GM15510 (cell line): ENCODE data around the gene DOCK2.

Source experiments
- POLR2A ChIP-seq: IDR thresholded peaks from 3 replicates; pipeline ENCODE4 v1.6.1; 2011; ENCODE audit warnings: borderline replicate concordance; ENCODE audit not compliant: insufficient read length; ENCODE audit errors: extremely low read depth

The DOCK2 gene

DNA sequence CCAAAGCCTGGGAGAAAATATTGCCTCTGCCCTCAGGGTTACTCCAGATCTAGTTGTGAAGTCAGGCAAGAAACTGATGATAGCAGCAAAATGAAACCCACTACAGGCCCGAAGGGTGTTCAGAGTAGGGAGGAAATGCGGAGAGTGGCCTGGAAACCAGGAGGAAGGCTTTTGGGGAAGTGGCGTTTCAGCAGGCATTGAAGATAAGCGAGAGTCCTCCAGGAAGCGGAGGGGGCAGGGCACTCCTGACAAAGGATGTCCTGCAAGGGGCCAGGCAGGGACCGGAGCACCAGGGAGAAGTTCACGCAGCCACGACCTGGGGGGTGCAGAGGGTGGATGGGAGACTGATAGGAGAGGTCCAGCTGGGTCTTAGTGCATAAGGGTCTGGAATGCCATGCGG lies 460.9 kb downstream of the DOCK2 start:
- no peak for TF ChIP-seq POLR2A

DNA sequence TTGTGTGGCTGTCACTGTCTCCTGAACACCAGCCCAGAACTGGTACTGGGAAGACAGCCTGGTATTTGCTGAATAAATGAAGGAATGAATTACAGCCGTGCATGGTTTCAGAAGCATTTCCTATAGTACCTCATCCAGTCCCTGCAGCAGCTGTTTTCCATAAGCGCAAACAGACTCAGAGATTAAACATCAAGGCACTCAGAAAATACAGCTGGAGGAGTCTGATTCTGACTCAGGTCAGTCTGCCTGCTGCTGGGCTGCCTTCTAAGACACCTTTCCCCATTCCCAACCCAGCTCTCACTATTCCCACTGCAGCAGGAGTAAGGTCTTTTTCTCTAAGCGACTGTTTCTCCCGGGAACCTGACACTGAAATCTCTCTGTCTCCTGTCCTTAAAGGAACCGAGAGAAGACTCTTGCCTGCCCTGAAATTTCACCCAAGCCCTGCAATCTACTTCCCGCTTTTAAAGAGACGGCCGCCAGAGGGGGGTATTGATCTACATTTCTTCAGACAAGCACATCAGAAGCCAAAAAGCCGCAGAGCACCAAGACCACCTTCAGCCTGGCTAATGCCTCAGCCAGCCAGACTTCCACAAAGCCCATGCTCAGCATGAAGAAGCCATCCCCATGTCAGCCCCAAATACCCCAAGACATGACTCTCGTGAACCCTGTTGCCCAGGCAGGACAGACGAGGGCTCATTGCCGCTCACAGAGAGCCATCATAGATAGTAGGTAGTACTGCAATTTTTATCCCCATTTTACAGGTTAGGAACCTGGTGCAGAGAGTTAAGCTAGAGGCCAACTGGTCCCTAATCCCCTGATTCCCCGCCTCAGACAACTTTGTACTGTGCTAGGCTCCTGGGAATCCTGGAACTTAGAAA lies 463.2 kb downstream of the DOCK2 start:
- no peak for TF ChIP-seq POLR2A

DNA sequence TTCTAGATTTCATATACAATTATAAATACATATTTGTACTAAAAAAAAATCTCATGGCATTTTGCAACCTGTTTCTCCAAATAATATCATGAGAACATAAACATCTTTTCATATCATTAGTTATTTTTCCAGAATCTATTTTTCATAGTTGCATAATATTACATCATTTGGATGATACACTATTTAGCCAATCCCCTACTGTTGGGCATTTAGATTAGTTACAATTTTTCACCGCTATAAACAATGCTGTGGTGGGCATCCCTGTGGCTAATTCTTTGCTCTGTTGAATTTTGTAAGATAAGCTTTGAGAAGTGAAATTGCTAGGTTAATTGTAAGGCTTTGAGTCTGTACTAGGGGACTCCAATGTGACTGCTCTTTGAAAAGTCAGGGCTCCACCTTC lies 466.4 kb downstream of the DOCK2 start:
- TF ChIP-seq POLR2A, result no peak

DNA sequence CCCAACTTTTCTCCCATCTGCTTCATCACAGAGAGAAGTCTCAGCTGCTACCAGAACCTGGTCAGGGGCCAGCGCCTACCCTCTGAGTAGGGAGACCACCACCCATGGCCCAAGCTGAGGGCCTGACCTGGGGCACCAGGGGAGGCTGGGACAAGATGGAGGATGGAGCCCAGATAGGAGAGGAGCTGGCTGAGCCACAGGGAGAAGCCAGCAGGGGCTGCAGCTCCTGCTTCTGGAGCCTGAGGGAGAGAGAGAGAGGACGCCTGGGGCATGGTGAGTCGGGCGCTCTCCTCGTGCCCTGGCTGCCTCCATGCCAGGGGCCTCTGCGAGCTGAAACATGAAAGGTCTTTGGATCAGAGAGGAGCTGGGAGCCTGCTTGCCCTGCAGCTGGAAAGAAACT lies 467.2 kb downstream of the DOCK2 start:
- TF ChIP-seq POLR2A, result no peak

DNA sequence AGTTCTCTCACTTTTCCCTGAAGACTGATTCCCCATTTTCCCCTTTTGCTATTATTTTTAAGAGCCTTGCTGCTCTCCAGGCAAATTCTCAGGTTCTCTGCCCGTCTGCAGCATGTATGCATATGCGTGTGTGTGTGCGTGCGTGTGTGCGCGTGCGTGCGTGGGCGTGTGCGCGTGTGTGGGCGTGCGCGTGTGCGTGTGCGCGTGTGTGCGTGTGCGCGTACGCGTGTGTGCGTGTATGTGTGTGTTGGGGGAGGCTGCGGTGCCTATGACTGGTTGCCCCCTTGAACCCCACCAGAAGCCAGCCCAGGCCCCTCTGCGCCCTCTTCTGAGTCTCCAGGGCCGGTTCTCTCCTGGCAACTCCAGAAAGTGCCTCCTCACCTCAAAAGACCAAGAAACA lies 467.6 kb downstream of the DOCK2 start:
- TF ChIP-seq POLR2A, result no peak

DNA sequence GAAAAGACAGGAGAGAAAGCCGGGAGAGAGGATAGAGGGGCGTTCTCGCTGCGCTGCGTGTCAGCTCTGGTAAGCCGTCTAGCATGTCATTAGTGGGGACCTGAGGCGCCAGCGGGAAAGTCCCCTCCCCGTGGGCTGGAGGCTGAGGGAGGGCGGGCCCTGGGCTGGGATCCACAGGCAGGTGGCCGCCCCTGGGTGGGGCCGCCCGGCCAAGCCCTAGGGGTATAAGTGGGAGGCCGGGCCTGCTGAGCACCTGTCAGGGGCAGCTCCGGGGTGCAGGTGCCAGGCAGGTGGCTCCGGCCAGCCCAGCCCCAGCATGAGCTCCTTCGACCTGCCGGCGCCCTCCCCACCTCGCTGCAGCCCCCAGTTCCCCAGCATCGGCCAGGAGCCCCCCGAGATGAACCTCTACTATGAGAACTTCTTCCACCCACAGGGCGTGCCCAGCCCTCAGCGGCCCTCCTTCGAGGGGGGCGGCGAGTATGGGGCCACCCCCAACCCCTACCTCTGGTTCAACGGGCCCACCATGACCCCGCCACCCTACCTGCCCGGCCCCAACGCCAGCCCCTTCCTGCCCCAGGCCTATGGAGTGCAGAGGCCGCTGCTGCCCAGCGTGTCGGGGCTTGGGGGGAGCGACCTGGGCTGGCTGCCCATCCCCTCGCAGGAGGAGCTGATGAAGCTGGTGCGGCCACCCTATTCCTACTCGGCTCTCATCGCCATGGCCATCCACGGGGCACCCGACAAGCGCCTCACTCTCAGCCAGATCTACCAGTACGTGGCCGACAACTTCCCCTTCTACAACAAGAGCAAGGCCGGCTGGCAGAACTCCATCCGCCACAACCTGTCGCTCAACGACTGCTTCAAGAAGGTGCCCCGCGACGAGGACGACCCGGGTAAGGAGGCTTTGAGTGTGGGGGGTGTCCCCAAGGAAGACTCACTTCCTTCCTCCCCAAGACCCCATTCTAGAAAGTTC lies 468.9 kb downstream of the DOCK2 start, which contains the start of gene FOXI1:
TSS of gene FOXI1 (plus strand) at position 256 of the 970 bp plus-strand sequence. CDS start at position 317, 61 bp downstream.
- TF ChIP-seq POLR2A, result no peak

DNA sequence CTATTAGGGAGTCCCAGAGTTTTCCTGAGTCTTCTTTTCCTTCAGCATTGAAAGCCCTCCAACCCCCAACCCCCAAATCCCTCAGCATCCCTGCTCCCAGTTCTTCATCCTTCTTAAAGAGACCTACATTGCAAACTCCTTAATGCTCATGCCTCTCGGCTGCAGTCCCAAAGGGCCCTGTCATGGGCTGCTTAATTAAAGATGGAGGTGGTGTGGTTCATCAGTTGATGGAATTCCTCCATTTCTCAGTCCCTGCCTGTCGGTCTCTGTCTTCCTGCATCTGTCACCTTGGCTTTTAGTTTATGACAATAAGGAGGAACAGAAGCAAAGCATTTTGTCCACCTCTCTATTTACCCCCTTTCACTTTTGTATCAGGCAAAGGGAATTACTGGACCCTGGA lies 470.6 kb downstream of the DOCK2 start:
- TF ChIP-seq POLR2A, result no peak

DNA sequence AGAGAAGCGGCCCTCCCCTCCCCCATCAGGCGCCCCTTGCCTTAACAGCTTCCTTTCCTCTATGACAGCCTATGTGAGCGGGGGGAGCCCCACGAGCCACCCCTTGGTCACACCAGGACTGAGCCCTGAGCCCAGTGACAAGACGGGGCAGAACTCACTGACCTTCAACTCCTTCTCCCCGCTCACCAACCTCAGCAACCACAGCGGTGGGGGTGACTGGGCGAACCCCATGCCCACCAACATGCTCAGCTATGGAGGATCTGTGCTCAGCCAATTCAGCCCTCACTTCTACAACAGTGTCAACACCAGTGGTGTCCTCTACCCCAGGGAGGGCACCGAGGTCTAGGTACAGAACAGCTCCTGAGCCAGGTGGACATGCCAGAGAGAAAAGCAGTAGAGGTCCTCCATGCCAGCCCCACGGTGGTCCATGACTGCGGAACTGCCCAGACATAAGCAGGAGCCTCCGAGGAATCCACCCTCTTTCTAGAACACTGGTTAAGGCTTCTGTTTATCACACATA lies 471.3 kb downstream of the DOCK2 start:
- TF ChIP-seq POLR2A, result no peak

DNA sequence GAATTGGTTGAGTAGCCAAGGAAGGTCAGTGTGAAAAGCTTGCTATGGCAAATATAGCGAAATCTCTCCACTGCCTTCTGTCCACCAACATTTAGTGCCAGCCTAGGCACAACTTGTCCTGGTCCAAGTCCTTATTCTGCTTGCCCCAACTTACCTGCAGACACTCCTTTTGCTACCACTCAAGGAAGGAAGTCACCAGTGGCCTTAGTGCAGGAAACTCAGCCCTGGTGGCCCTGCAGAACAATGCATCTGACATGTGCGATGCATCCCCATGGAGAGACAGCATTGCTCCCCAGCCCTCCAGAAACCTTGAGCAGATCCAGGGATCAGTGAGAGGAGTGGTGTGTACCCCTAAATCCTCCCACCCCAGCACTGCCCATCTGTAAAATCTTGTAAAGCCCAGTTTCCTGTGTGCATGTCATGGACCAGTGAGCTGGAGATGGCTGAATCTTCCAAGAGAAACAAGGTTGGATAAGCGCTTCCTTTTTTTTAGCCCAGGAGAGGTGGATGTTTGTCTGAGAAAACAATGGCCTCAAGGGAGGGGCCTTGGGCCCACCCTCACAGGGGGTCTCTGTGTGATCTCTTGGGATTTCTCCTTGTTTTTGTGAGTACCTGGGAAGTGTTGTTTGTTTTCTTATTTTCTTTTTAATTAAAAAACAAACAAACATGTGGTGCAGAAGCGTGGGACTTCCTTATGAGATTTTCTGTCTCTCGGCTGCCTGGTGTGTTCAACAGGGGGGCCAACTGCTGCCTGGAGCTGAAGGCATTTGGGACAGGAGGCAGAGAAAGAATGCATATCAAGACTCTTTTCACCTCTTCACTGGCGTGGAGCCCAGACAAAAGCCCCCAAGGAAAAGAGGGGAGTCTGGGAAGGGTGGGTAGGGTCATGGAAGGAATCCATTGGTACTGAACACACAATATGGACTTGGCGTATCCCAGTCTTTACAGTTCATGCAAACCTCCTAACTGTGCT lies 472.3 kb downstream of the DOCK2 start:
- no peak for TF ChIP-seq POLR2A

DNA sequence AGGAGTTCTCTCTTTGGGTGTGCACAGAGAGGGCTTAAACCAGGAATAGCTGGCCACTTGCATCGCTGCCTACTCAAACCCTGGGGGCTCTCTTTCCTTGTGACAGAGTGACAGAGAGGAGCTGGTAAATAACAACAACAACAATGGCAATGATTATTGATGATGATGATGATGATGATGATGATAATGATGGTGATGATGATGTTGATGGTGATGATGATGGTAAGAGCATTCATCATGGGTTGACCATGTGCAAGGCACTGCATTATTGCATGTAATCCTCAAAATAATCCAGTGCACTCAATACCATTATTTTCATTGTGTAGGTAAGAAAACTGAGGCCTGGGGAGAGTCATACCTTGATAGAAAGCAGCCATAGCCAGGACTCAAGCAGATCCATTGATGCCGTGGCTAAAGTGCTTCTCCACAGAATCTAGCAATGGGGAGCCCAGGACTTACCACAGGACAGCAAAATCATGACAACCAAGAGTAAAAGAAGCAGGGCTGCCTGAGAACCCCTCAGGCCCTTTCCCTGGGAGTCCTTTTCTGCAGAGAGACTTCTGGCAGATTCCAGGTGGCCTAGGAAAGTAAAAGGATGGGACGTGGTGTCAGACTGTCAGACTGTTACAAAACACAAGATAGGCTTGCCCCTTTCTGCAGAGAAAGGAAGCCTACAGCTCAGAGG lies 473.5 kb downstream of the DOCK2 start:
- no peak for TF ChIP-seq POLR2A

DNA sequence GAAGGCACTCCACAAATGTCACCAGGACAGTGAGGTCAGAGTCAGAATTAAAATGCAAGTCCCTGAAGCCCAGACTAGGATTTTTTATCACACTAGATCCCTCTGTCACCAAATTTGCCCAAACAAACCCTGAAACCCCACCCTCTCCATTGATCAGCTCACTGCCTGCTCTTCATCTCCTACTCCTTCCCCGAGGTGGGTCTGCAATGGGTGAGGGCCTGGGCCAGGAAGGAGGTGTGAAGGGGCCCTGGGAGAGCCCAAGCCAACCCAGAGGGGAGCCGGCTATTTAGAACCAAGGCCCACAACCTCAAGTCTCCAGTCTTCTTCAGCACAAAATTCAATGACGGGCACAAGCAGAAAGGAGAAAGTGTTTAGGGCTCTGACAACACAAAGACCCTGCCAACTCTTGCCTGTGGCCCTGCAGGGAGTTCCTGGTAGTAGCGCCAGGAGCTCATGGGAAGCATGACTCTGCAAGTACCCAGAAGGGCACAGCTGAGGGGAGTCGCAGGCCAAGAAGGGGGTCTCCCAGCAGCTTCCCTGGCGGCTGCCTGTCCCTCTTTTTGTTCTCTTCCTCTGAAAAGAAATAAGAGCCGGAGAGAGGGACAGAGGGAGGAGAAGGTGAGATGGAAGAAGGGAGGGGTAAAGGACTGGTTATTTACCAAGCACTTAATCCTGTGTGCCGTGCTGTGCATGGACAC lies 474.2 kb downstream of the DOCK2 start:
- TF ChIP-seq POLR2A, result no peak

DNA sequence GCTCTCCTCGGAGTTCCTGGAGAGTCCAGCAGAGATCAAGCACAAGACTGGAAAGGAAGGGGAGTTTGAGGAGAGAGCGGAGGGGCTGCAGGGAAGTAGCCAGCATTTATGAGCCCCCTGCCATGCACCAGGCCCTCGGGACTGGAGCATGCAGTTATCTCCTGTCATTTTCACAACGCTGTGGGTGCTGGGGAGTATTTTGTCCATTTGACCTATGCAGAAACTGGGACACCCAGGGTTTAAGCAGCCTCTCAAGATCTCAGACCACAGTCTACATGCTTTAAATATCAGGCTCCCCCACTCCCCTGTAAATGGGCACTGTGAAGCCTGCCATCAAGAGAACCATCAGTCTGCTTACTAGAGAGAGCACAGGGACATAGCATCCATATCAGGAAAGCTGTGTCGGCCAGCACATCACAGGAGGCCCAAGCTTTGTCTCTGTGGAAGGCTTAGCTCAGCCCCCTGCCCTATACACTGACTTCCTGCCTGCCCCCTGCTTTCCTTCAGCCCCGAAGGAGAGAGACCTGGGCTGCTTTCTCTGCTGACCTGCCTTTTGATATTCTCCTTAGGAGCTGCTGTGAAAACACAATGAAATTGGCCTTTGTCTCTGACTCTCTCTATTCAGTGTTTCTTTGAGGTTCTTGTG lies 475.9 kb downstream of the DOCK2 start:
- no peak for TF ChIP-seq POLR2A
